Measurements from ENCODE around the gene CREG1. TPM values are rescaled to one million over a fixed set of nuclear protein-coding genes. Genes with fewer than 3 reads are reported as not detected.

Gene CREG1
- total RNA-seq, 3 donors from 2014 or later = 47.8 to 70.6 (median 58.7) TPM

- DNase-seq (no peak), ATAC-seq (no peak)
- Histone ChIP-seq H3K4me3 (no peak overlapping the region), H3K9me3 (no peaks in the 10 kb centered on the region), H3K36me3 (ENCODE audit: low read depth) (no peaks in the 10 kb centered on the region), H3K4me1 (ENCODE audit: low read depth) (no peaks in the 10 kb centered on the region)
- intact Hi-C loops (cut with DNase I, micrococcal nuclease) = no loop called here
- TF ChIP-seq CTCF (IDR thresholded peaks at IDR 0.05) = no peak
These were observed 56.6 kb downstream of the CREG1 start for GRCh38 chr1:167496797-167497619.

- no peaks in the 10 kb centered on the region for H3K4me1 ChIP-seq (ENCODE audit: low read depth)
- H3K9me3 ChIP-seq = no peaks in the 10 kb centered on the region
- ATAC-seq (no peak), DNase-seq (no peak)
- intact Hi-C loops (cut with DNase I, micrococcal nuclease) = no loop called here
- TF ChIP-seq CTCF (IDR thresholded peaks at IDR 0.05) = no peak
- no peak overlapping the region for H3K4me3 ChIP-seq
- no peaks in the 10 kb centered on the region for H3K36me3 ChIP-seq (ENCODE audit: low read depth)
These were observed 60.2 kb downstream of the CREG1 start for GRCh38 chr1:167493372-167493771.

- no peaks in the 10 kb centered on the region for H3K4me1 ChIP-seq (ENCODE audit: low read depth)
- no peak for DNase-seq
- no peak overlapping the region for H3K4me3 ChIP-seq
- intact Hi-C loops (cut with DNase I, micrococcal nuclease) = no loop called here
- no peaks in the 10 kb centered on the region for H3K9me3 ChIP-seq
- no peak for TF ChIP-seq CTCF (IDR thresholded peaks at IDR 0.05)
- ATAC-seq = peak; percentile 19
- H3K36me3 ChIP-seq (ENCODE audit: low read depth) = no peaks in the 10 kb centered on the region
These were observed 61.1 kb downstream of the CREG1 start for GRCh38 chr1:167492481-167492910.

GRCh38 chr1:167491586-167492461, 61.7 kb downstream of the CREG1 start:
- no peak for DNase-seq
- no peak for TF ChIP-seq CTCF (IDR thresholded peaks at IDR 0.05)
- Histone ChIP-seq H3K9me3 (no peaks in the 10 kb centered on the region), H3K4me3 (no peak overlapping the region), H3K36me3 (ENCODE audit: low read depth) (no peaks in the 10 kb centered on the region), H3K4me1 (ENCODE audit: low read depth) (no peaks in the 10 kb centered on the region)
- no peak for ATAC-seq
- intact Hi-C loops (cut with DNase I, micrococcal nuclease) = no loop called here

Other genes starting within 250 kb of the CREG1 start
- gene CD247, start 35.2 kb downstream of the CREG1 start, total RNA-seq = 1 to 10 TPM; 4.6 to 6.1 (median 4.6) TPM
- gene RCSD1, start 76.5 kb upstream of the CREG1 start, total RNA-seq = 10 to 100 TPM in 1 of 3 donors, 1 to 10 TPM in 2; 3.9 to 10.8 (median 8.4) TPM
- gene MPZL1, start 168.2 kb upstream of the CREG1 start, total RNA-seq = 100 to 1,000 TPM in 2 of 3 donors, 10 to 100 TPM in 1; 95.6 to 117 (median 103) TPM

All from mucosa of descending colon (tissue), 3 donors.